ENCODE measurements around the gene ALG8. TPM values are rescaled to one million over a fixed set of nuclear protein-coding genes. Genes with fewer than 3 reads are reported as not detected.

Gene ALG8
- total and polyA plus RNA-seq, 2 experiments from 2014 or later: 41.6 to 57.2 TPM

DNA sequence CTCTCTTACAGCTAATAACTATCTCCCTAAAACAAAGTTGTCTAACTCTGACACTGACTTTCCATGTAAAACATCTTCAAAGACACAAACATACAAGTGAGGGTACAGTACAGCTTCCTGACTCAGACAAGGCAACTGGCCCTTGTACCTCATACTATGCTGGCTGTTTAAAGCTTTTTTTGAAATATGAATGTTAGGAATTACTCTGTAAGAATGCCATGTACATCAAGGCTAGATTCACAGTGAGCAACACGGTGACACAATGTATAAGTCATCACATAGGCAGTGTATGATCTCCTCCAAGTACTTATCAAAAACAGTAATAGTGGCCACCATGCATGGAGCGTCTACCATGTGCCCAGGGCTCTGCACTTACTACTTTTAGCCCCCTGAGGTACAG is 28.6 kb downstream of the ALG8 start:
- WGBS, 2 experiments (ENCODE audit: low coverage in 1 of 2, low lambda C conversion rate in 2 of 2, missing lambda C conversion rate in 2 of 2): 60 to 68% methylated on average over 2 of the region's 2 CpGs
- H3K27me3 ChIP-seq (replicated peaks; ENCODE audit: insufficient read depth): no peaks in the 10 kb centered on the region
- H3K79me2 ChIP-seq (ENCODE audit: insufficient read depth): no peaks in the 10 kb centered on the region
- H2AFZ ChIP-seq: no peak overlapping the region
- H3K36me3 ChIP-seq (ENCODE audit: low read depth): peaks cover 12% of the 10 kb centered on the region; the same call in 1 of the 2 replicates
- no peak overlapping the region for H3K9ac ChIP-seq
- peaks cover 14% of the 10 kb centered on the region for H3F3A ChIP-seq (ENCODE audit: insufficient read depth)
- H3K4me2 ChIP-seq (ENCODE audit: unreplicated experiment): no peak overlapping the region
- H3K4me3 ChIP-seq: no peak overlapping the region
- peak; percentile 50 for DNase-seq
- no peaks in the 10 kb centered on the region for H4K20me1 ChIP-seq (ENCODE audit: insufficient read depth)
- no peaks in the 10 kb centered on the region for H3K9me2 ChIP-seq (ENCODE audit: insufficient read depth)
- no peaks in the 10 kb centered on the region for H3K9me3 ChIP-seq (ENCODE audit: low read depth)
- TF ChIP-seq EZH2phosphoT487 (IDR thresholded peaks at IDR 0.05; ENCODE audit: insufficient read depth, low read depth) (no peak), EZH2 (IDR thresholded peaks at IDR 0.05; ENCODE audit: insufficient read depth, poor library complexity, severe bottlenecking) (no peak)
- in situ Hi-C loops (cut with MboI): no loop called here
- H3K4me1 ChIP-seq (ENCODE audit: insufficient read depth): peaks cover 13% of the 10 kb centered on the region
- H3K27ac ChIP-seq: peak overlapping the region; percentile 11

DNA sequence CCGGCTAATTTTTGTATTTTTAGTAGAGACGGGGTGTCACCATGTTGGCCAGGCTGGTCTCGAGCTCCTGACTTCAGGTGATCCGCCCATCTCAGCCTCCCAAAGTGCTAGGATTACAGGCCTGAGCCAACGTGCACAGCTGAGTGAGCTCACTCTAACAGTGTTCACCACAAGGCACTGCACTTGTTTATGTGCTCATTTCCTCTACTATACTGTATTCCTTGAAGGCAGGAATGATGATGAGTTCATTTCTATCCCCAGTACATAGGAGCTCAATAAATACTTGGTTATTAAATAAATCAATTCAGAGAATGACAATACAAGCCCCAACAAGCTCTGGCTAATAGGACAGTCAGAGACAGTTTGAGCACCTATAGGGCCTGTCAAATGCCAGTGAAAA is 29.1 kb downstream of the ALG8 start:
- no peak overlapping the region for H3K9ac ChIP-seq
- in situ Hi-C loops (cut with MboI): no loop called here
- peaks cover 13% of the 10 kb centered on the region for H3K4me1 ChIP-seq (ENCODE audit: insufficient read depth)
- WGBS, 2 experiments (ENCODE audit: low coverage in 1 of 2, low lambda C conversion rate in 2 of 2, missing lambda C conversion rate in 2 of 2): 79 to 83% methylated on average over 5 of the region's 5 CpGs
- TF ChIP-seq EZH2phosphoT487 (IDR thresholded peaks at IDR 0.05; ENCODE audit: insufficient read depth, low read depth): no peak
- TF ChIP-seq EZH2 (IDR thresholded peaks at IDR 0.05; ENCODE audit: insufficient read depth, poor library complexity, severe bottlenecking): no peak
- H3K79me2 ChIP-seq (ENCODE audit: insufficient read depth): no peaks in the 10 kb centered on the region
- H4K20me1 ChIP-seq (ENCODE audit: insufficient read depth): no peaks in the 10 kb centered on the region
- peaks cover 14% of the 10 kb centered on the region for H3F3A ChIP-seq (ENCODE audit: insufficient read depth)
- H3K9me3 ChIP-seq (ENCODE audit: low read depth): no peaks in the 10 kb centered on the region
- no peak overlapping the region for H2AFZ ChIP-seq
- H3K4me2 ChIP-seq (ENCODE audit: unreplicated experiment): no peak overlapping the region
- H3K27ac ChIP-seq: peak overlapping the region; percentile 11; the same call in 1 of the 2 replicates
- peak; percentile 9 for DNase-seq
- H3K36me3 ChIP-seq (ENCODE audit: low read depth): peaks cover 12% of the 10 kb centered on the region; the same call in 1 of the 2 replicates
- no peaks in the 10 kb centered on the region for H3K27me3 ChIP-seq (replicated peaks; ENCODE audit: insufficient read depth)
- no peaks in the 10 kb centered on the region for H3K9me2 ChIP-seq (ENCODE audit: insufficient read depth)
- H3K4me3 ChIP-seq: no peak overlapping the region

GRCh38 chr11:78109081-78110015 is 30.1 kb downstream of the ALG8 start:
- H3K36me3 ChIP-seq (ENCODE audit: low read depth): peaks cover 12% of the 10 kb centered on the region; the same call in 1 of the 2 replicates
- TF ChIP-seq EZH2phosphoT487 (IDR thresholded peaks at IDR 0.05; ENCODE audit: insufficient read depth, low read depth): no peak
- TF ChIP-seq EZH2 (IDR thresholded peaks at IDR 0.05; ENCODE audit: insufficient read depth, poor library complexity, severe bottlenecking): no peak
- H3K9ac ChIP-seq: no peak overlapping the region
- H3F3A ChIP-seq (ENCODE audit: insufficient read depth): peaks cover 14% of the 10 kb centered on the region
- H4K20me1 ChIP-seq (ENCODE audit: insufficient read depth): no peaks in the 10 kb centered on the region
- in situ Hi-C loops (cut with MboI): no loop called here
- no peak for DNase-seq
- no peak overlapping the region for H3K4me2 ChIP-seq (ENCODE audit: unreplicated experiment)
- H3K27ac ChIP-seq: no peak overlapping the region
- 48 to 64% methylated on average over 3 of the region's 3 CpGs for WGBS, 2 experiments (ENCODE audit: low coverage in 1 of 2, low lambda C conversion rate in 2 of 2, missing lambda C conversion rate in 2 of 2)
- H3K4me3 ChIP-seq: no peak overlapping the region
- no peaks in the 10 kb centered on the region for H3K27me3 ChIP-seq (replicated peaks; ENCODE audit: insufficient read depth)
- no peaks in the 10 kb centered on the region for H3K9me3 ChIP-seq (ENCODE audit: low read depth)
- H3K79me2 ChIP-seq (ENCODE audit: insufficient read depth): no peaks in the 10 kb centered on the region
- H3K9me2 ChIP-seq (ENCODE audit: insufficient read depth): no peaks in the 10 kb centered on the region
- H3K4me1 ChIP-seq (ENCODE audit: insufficient read depth): peaks cover 13% of the 10 kb centered on the region
- no peak overlapping the region for H2AFZ ChIP-seq

GRCh38 chr11:78100676-78101472 is 38.6 kb downstream of the ALG8 start:
- no peaks in the 10 kb centered on the region for H3F3A ChIP-seq (ENCODE audit: insufficient read depth)
- H3K9ac ChIP-seq: no peak overlapping the region
- no peaks in the 10 kb centered on the region for H4K20me1 ChIP-seq (ENCODE audit: insufficient read depth)
- peaks cover 5% of the 10 kb centered on the region; the same call in 1 of the 2 replicates for H3K36me3 ChIP-seq (ENCODE audit: low read depth)
- WGBS, 2 experiments (ENCODE audit: low coverage in 1 of 2, low lambda C conversion rate in 2 of 2, missing lambda C conversion rate in 2 of 2): 73 to 88% methylated on average over 2 of the region's 2 CpGs
- DNase-seq: no peak
- TF ChIP-seq EZH2phosphoT487 (IDR thresholded peaks at IDR 0.05; ENCODE audit: insufficient read depth, low read depth): no peak
- H3K79me2 ChIP-seq (ENCODE audit: insufficient read depth): no peaks in the 10 kb centered on the region
- H3K9me2 ChIP-seq (ENCODE audit: insufficient read depth): no peaks in the 10 kb centered on the region
- H3K4me2 ChIP-seq (ENCODE audit: unreplicated experiment): no peak overlapping the region
- H3K4me3 ChIP-seq: no peak overlapping the region
- no peaks in the 10 kb centered on the region for H3K4me1 ChIP-seq (ENCODE audit: insufficient read depth)
- H3K27me3 ChIP-seq (replicated peaks; ENCODE audit: insufficient read depth): no peaks in the 10 kb centered on the region
- H2AFZ ChIP-seq: no peak overlapping the region
- in situ Hi-C loops (cut with MboI): no loop called here
- H3K9me3 ChIP-seq (ENCODE audit: low read depth): no peaks in the 10 kb centered on the region
- H3K27ac ChIP-seq: no peak overlapping the region

All from GM23248 (cell line).